Stimulated activated naive CD4-positive, alpha-beta T cell treated with Interleukin-2 at 50 U/mL for 16 hours (primary cell): ENCODE data around the gene TMIGD1.

Experiments used
- DNase-seq: peaks from one replicate; lab custom pipeline; 2025; lab: John Stamatoyannopoulos, UW

TMIGD1 gene

GRCh38 chr17:30290077-30290476 lies 43.8 kb downstream of the TMIGD1 start:
- no peak for DNase-seq

- DNase-seq, result no peak
Measured at GRCh38 chr17:30279156-30279555, 54.7 kb downstream of the TMIGD1 start.

- no peak for DNase-seq
Measured at GRCh38 chr17:30278032-30278431, 55.8 kb downstream of the TMIGD1 start.

- DNase-seq, result no peak
Measured at GRCh38 chr17:30275911-30276310, 57.9 kb downstream of the TMIGD1 start.

GRCh38 chr17:30274887-30275286 lies 59.0 kb downstream of the TMIGD1 start:
- DNase-seq, result no peak

GRCh38 chr17:30273373-30273772 lies 60.5 kb downstream of the TMIGD1 start:
- no peak for DNase-seq

GRCh38 chr17:30271102-30271501 lies 62.8 kb downstream of the TMIGD1 start:
- DNase-seq, result no peak

- DNase-seq, result no peak
Measured at GRCh38 chr17:30267625-30268024, 66.2 kb downstream of the TMIGD1 start.
